ENCODE results near the gene MYRF. TPM values are rescaled to one million over a fixed set of nuclear protein-coding genes. Genes with fewer than 3 reads are reported as not detected.

MYRF gene
- total and polyA plus RNA-seq, 2 of the 4 experiments (the other 2 are of a cell fraction), result 1.6 to 10.7 TPM

GRCh38 chr11:61728066-61728939, 24.1 kb upstream of the MYRF start:
- ATAC-seq (ENCODE audit: low read depth), result no peak
- Histone ChIP-seq H3K4me3 (ENCODE audit: insufficient read depth, low read depth, low read length) (no peak overlapping the region), H2AK5ac (ENCODE audit: low read depth, low read length) (no peak overlapping the region), H3K79me1 (ENCODE audit: low read depth in 1 of 2, low read length in 2 of 2) (no peaks in the 10 kb centered on the region), H3K14ac (replicated peaks; ENCODE audit: low read depth, low read length) (no peak overlapping the region), H3K9me1 (ENCODE audit: insufficient read depth, low read length) (no peaks in the 10 kb centered on the region), H2AK9ac (replicated peaks; ENCODE audit: low read depth, low read length, poor library complexity) (no peak overlapping the region), H3K4me1 (ENCODE audit: control insufficient read depth, insufficient read depth, low read length) (peaks cover 3% of the 10 kb centered on the region; the same call in 1 of the 2 replicates), H3K18ac (ENCODE audit: low read depth, low read length) (no peak overlapping the region), H3K27me3 (ENCODE audit: control insufficient read depth, insufficient read depth, low read length) (no peaks in the 10 kb centered on the region), H3K4me2 (ENCODE audit: low read depth, low read length) (no peak overlapping the region), H3K9me3 (ENCODE audit: control insufficient read depth, insufficient read depth, low read length) (no peaks in the 10 kb centered on the region), H2BK5ac (ENCODE audit: low read depth, low read length, poor library complexity, severe bottlenecking) (no peak overlapping the region), H4K20me1 (ENCODE audit: insufficient read depth, low read length) (no peaks in the 10 kb centered on the region), H4K91ac (ENCODE audit: insufficient read depth, low read depth, low read length) (no peak overlapping the region), H3K4ac (ENCODE audit: low read depth, low read length) (no peak overlapping the region), H3K36me3 (ENCODE audit: control insufficient read depth, insufficient read depth, low read length) (peaks cover 16% of the 10 kb centered on the region; the same call in 1 of the 2 replicates), H4K8ac (ENCODE audit: low read depth in 2 of 2, low read length in 2 of 2) (no peak overlapping the region), H3K56ac (ENCODE audit: extremely low read depth, insufficient read depth, low read length) (no peak overlapping the region), H3K27ac (ENCODE audit: insufficient read depth, low read length) (no peak overlapping the region), H2AFZ (replicated peaks; ENCODE audit: low read length, poor library complexity) (peak overlapping the region; percentile 60), H4K5ac (ENCODE audit: low read depth, low read length) (no peak overlapping the region), H2BK15ac (ENCODE audit: low read depth, low read length) (no peak overlapping the region), H3K23ac (ENCODE audit: low read depth, low read length) (no peak overlapping the region), H2BK120ac (ENCODE audit: low read depth, low read length) (no peak overlapping the region), H3K9ac (ENCODE audit: low read depth, low read length) (no peak overlapping the region), H2BK20ac (ENCODE audit: low read depth, low read length) (no peak overlapping the region)
- 94% methylated on average over 22 of the region's 33 CpGs; no CpG with 5 or more reads in 1 of the 2 experiments for WGBS, 2 experiments (ENCODE audit: extremely low coverage in 2 of 2, insufficient read length in 1 of 2)
- ChIA-PET CTCF (no interaction called here), POLR2A (ENCODE audit: unreplicated experiment) (no interaction called here)
- no peak for DNase-seq
- BruUV-seq (replicated peaks), result no TSS peak
- intact Hi-C loops (cut with micrococcal nuclease), result no loop called here
- dilution Hi-C loops (cut with HindIII; ENCODE audit: low sequenced_read_pairs, unreplicated experiment), result no loop called here
- TF ChIP-seq RFX5 (IDR thresholded peaks at IDR 0.05; ENCODE audit: low read depth, low read length) (no peak), CTCF (conservative IDR thresholded peaks at IDR 0.05; ENCODE audit: low read depth, low read length) (0 out of 2 replicates have a peak, but pooled peaks have one; percentile 3)
- in situ Hi-C loops (cut with MboI; ENCODE audit: low sequenced_read_pairs), result no loop called here
